Pancreas (tissue), 10 donors: ENCODE data around the gene FAM114A2. TPM values are rescaled to one million over a fixed set of nuclear protein-coding genes. Genes with fewer than 3 reads are reported as not detected.
"Not testable (repeated sequence)": the region's sequence is repeated elsewhere in the genome, so short reads cannot be mapped to it uniquely, and the experiment has no call there.

Source experiments
- ATAC-seq, 4 donors: fragments of 200-7000 bp; cut with Tn5 transposase; one replicate each; pipeline versions ENCODE4 v1.8.0 to v1.9.1; 2020; ENCODE audit warnings: mild to moderate bottlenecking in 4 of 4, moderate library complexity in 4 of 4
- DNase-seq, 6 donors: peaks; one replicate each; pipeline ENCODE4 v3.0.0-alpha.2; 2020
- FAIRE-seq: peaks from 2 replicates; lab custom pipeline; 2012; peaks lifted over from hg19 to GRCh38; lab: Jason Lieb, UNC
- H3K27ac ChIP-seq, 4 donors: fragments of 200-600 bp; sonication (generic); 1 replicate in 3 of 4; 2 replicates in 1 of 4; pipeline versions ENCODE4 v1.5.0 to v1.8.0; 2020
- H3K27me3 ChIP-seq, 4 donors: fragments of 200-600 bp; one replicate each; pipeline ENCODE4 v1.8.0; 2021
- H3K36me3 ChIP-seq, 3 donors: fragments of 200-600 bp; sonication (generic) in 1 of 3; one replicate each; pipeline versions ENCODE4 v1.5.0 to v1.8.0; 2020 to 2021
- H3K4me1 ChIP-seq, 3 donors: fragments of 200-600 bp; one replicate each; pipeline ENCODE4 v1.8.0; 2021
- H3K4me3 ChIP-seq, 4 donors: fragments of 200-600 bp; sonication (generic) in 2 of 4; one replicate each; pipeline versions ENCODE4 v1.5.0 to v1.8.0; 2020 to 2021
- H3K9me3 ChIP-seq, 4 donors: fragments of 200-600 bp; one replicate each; pipeline ENCODE4 v1.8.0; 2021
- CTCF ChIP-seq, 4 donors: fragments of 200-600 bp; sonication (generic) in 3 of 4; IDR thresholded peaks; one replicate each; pipeline versions ENCODE4 v1.5.0 to v1.8.0; 2021; ENCODE audit warnings: antibody characterized with exemption in 4 of 4
- WGBS, 2 donors: extraction: QIAGEN DNeasy Blood & Tissue Kit; methylation state at CpG; one replicate each; pipeline ENCODE4 v1.1.7; 2013; 5-methylcytosine and 5-hydroxymethylcytosine counted together
- intact Hi-C, 3 donors: fragments of 100-400 bp; cut with DNase I; formaldehyde crosslinking; loops; one replicate each; pipeline versions ENCODE4 v1.11.1 to v1.14.2; 2022
- polyA plus RNA-seq, 2 donors: library from polyadenylated mRNA; stranded (reverse); fragments of 200-250 nt; gene quantifications; one replicate each; pipeline ENCODE4 v1.2.3, GENCODE V29; 2013
- total RNA-seq, 6 donors: library from RNA; stranded (reverse); fragmentation: NEBNext Ultra II Directional in 4 of 6; extraction: Animal tissue kit (Norgen Biotek cat#: 25700) in 4 of 6; gene quantifications; one replicate each; pipeline versions ENCODE4 v1.2.1 to v1.2.4, GENCODE V29; 2021 to 2023
- donor health status: healthy with polysubstance abuse.
- donor health status: DM: no; HTN: no; CAD: no; lungs with moderate emphysema.
- donor health status: DM: no; HTN: no; CAD: no.
- donor health status: control.
- donor health status: control.
- donor health status: Bipolar disorder and iron deficiency.
- donor health status: DM: yes; HTN: yes; CAD: no.
- donor health status: DM: no; HTN: no; CAD: no.
- donor health status: DM: no; HTN: no; CAD: no.
- donor health status: DM: yes; HTN: yes; CAD: no.

Gene FAM114A2
- total and polyA plus RNA-seq, 8 donors = 7.2 to 37.2 (median 22.1) TPM

DNA sequence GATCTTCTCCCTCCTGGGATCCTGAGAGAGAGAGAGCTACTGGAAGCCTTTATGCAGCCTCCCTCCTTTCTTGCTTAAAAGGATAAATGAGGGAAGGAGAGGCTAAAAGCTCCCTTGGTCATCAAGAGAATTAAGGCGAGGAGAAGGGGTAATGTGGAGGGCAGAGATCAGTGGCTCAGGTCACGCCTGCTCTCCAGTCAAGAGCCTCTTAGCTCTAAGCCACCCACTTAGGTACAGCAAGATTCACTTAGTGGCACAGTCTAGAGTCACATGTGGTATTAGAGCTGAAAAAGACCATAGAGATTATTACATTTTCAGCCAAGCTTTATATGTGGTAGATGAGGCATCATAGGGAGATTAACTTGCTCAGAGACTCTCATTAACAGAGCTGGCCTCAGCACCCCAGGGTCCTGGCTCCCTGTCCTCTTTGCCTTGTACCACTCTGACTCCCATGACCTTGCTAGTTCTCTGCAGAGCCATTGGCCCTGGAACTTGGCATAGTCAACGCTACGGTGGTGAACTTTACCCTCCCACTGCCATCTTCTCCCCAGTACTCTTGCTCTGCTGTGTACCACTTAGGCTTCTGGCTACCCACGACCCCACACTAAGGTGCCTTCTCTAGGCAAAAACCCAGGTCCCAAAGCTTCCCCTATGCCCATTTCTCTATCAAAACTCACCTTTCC lies 37.7 kb upstream of the FAM114A2 start:
- intact Hi-C loops = loop anchor here in 1 of 3 donors (10.0 kb wide), 1 partner anchor 108 kb away; no protein-coding TSS in a partner anchor

GRCh38 chr5:154072414-154073171 lies 33.9 kb upstream of the FAM114A2 start:
- intact Hi-C loops = loop anchor here in 2 of 3 donors (2.0 to 10.0 kb wide), 4 partner anchors 110 to 332 kb away; no protein-coding TSS in a partner anchor
- TF ChIP-seq CTCF (IDR thresholded peaks at IDR 0.05) = peak; percentile 87 to 92 (median 90)
- Histone ChIP-seq H3K4me3 (no peak overlapping the region), H3K27me3 (no peaks in the 10 kb centered on the region), H3K4me1 (peaks cover 0 to 5% (median 0%) of the 10 kb centered on the region in 3 donors), H3K27ac (no peak overlapping the region), H3K9me3 (no peaks in the 10 kb centered on the region), H3K36me3 (no peaks in the 10 kb centered on the region)
- DNase-seq = peak; percentile 48 to 95 (median 83)
- FAIRE-seq = no peak
- WGBS, 2 donors = 18 to 21% methylated on average over 18 of the region's 18 CpGs
- peak; percentile 88 to 100 (median 98) for ATAC-seq

More for the DNA sequence above, 37.7 kb upstream of the FAM114A2 start:
- 80 to 87% methylated on average over 5 of the region's 5 CpGs for WGBS, 2 donors
- Histone ChIP-seq H3K4me1 (peaks cover 5 to 14% (median 11%) of the 10 kb centered on the region in 3 donors), H3K27ac (no peak overlapping the region), H3K27me3 (no peaks in the 10 kb centered on the region), H3K4me3 (no peak overlapping the region), H3K36me3 (no peaks in the 10 kb centered on the region), H3K9me3 (no peaks in the 10 kb centered on the region)
- FAIRE-seq = no peak
- no peak for DNase-seq
- TF ChIP-seq CTCF (IDR thresholded peaks at IDR 0.05) = no peak
- no peak for ATAC-seq

- no peak for DNase-seq
- ATAC-seq = peak in 1 of 4 donors; percentile 26
- no peaks in the 10 kb centered on the region for H3K36me3 ChIP-seq
- H3K4me1 ChIP-seq = no peaks in the 10 kb centered on the region
- H3K27ac ChIP-seq = no peak overlapping the region
- 30 to 51% methylated on average over 2 of the region's 2 CpGs for WGBS, 2 donors
- H3K27me3 ChIP-seq = no peaks in the 10 kb centered on the region
- H3K9me3 ChIP-seq = no peaks in the 10 kb centered on the region
- FAIRE-seq = no peak
- H3K4me3 ChIP-seq = no peak overlapping the region
- intact Hi-C loops = loop anchor here in 2 of 3 donors (2.0 to 10.0 kb wide), 4 partner anchors 110 to 333 kb away; no protein-coding TSS in a partner anchor
- TF ChIP-seq CTCF (IDR thresholded peaks at IDR 0.05) = no peak
Observed at GRCh38 chr5:154071799-154072413, 33.2 kb upstream of the FAM114A2 start.

DNA sequence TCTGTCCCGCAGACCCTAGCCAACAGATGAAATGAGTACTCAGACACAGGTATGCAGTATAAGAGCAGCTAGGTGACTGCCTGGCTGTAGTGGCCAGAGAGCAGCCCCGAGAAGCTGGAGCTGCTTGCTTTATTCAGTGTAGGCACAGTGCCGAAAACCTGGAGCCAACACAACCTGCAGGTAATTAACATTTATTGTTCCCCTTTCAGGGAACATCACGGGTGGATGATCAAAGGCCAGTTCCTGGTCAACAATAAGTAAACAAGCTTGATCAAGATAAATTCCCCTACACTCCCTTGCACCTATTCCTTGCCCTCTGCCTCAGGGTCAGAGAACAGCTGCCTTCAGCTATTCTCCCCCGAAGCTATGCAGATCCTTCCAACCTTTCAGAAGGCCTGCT lies 31.1 kb upstream of the FAM114A2 start:
- 82% methylated on average over 5 of the region's 5 CpGs for WGBS, 2 donors
- DNase-seq, H3K36me3 ChIP-seq, H3K27ac ChIP-seq, H3K4me3 ChIP-seq, FAIRE-seq, H3K4me1 ChIP-seq, ATAC-seq, H3K9me3 ChIP-seq, H3K27me3 ChIP-seq: not testable (repeated sequence)
- intact Hi-C loops = loop anchor here (5.0 to 10.0 kb wide), 4 partner anchors 105 to 332 kb away; no protein-coding TSS in a partner anchor

DNA sequence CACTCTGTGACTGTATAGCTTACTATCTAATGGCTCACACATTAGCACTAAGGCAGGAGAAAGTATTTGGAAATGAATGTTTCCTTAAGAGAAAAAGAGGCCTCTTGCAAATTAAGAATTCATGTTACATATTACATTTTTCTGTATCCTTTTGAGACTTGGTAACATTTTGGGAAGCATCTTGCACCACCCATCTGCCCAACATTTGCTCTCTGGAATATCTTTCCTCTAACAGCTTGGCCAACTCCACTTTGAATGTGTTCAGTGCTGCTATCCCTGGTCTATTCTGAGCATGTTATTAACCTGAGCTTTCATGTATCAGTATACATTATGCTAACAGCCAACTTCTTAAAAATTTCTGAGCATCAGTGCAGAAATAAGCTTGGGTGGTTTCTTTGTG lies 27.3 kb upstream of the FAM114A2 start:
- Histone ChIP-seq H3K4me1 (no peaks in the 10 kb centered on the region), H3K4me3 (no peak overlapping the region), H3K36me3 (no peaks in the 10 kb centered on the region), H3K9me3 (no peaks in the 10 kb centered on the region), H3K27ac (no peak overlapping the region), H3K27me3 (no peaks in the 10 kb centered on the region)
- intact Hi-C loops = loop anchor here in 1 of 3 donors (10.0 kb wide), 1 partner anchor 109 kb away; no protein-coding TSS in a partner anchor
- FAIRE-seq = no peak
- no peak for TF ChIP-seq CTCF (IDR thresholded peaks at IDR 0.05)
- ATAC-seq = no peak
- no peak for DNase-seq
